GM21423 (cell line): Measurements from ENCODE around the gene ZIM2.

Experiments used
- ATAC-seq: cut with Tn5 transposase; IDR thresholded peaks from one replicate; pipeline ENCODE4 v1.9.1; 2021; ENCODE audit warnings: mild to moderate bottlenecking, moderate library complexity; ENCODE audit not compliant: unreplicated experiment

The ZIM2 gene

GRCh38 chr19:56811480-56811879, 29.0 kb downstream of the ZIM2 start:
- ATAC-seq: no peak

GRCh38 chr19:56810260-56810659, 30.3 kb downstream of the ZIM2 start:
- ATAC-seq: no peak

- ATAC-seq: no peak
Observed at GRCh38 chr19:56808717-56809392, 31.7 kb downstream of the ZIM2 start.

GRCh38 chr19:56806639-56807038, 33.9 kb downstream of the ZIM2 start:
- no peak for ATAC-seq

- ATAC-seq: no peak
Observed at GRCh38 chr19:56778351-56778750, 62.2 kb downstream of the ZIM2 start.

GRCh38 chr19:56769650-56770049, 70.9 kb downstream of the ZIM2 start:
- no peak for ATAC-seq

- ATAC-seq: no peak
Observed at GRCh38 chr19:56765137-56765536, 75.4 kb downstream of the ZIM2 start.

- ATAC-seq: no peak
Observed at GRCh38 chr19:56764196-56764695, 76.3 kb downstream of the ZIM2 start.

- no peak for ATAC-seq
Observed at GRCh38 chr19:56760842-56761241, 79.7 kb downstream of the ZIM2 start.

- no peak for ATAC-seq
Observed at GRCh38 chr19:56759531-56759930, 81.0 kb downstream of the ZIM2 start.

GRCh38 chr19:56751078-56751489, 89.4 kb downstream of the ZIM2 start:
- no peak for ATAC-seq

GRCh38 chr19:56750658-56751057, 89.9 kb downstream of the ZIM2 start:
- no peak for ATAC-seq

GRCh38 chr19:56748378-56748777, 92.1 kb downstream of the ZIM2 start:
- ATAC-seq: no peak

- ATAC-seq: no peak
Observed at GRCh38 chr19:56746367-56746766, 94.2 kb downstream of the ZIM2 start.

GRCh38 chr19:56740501-56740900, 100.0 kb downstream of the ZIM2 start:
- no peak for ATAC-seq

- no peak for ATAC-seq
Observed at GRCh38 chr19:56736571-56736970, 104.0 kb downstream of the ZIM2 start.

- no peak for ATAC-seq
Observed at GRCh38 chr19:56732976-56733375, 107.5 kb downstream of the ZIM2 start.

GRCh38 chr19:56727677-56728076, 112.8 kb downstream of the ZIM2 start:
- ATAC-seq: no peak

GRCh38 chr19:56725829-56726424, 114.6 kb downstream of the ZIM2 start:
- no peak for ATAC-seq
